SJSA1 (cell line): ENCODE measurements around the gene GPSM1. TPM values are rescaled to one million over a fixed set of nuclear protein-coding genes. Genes with fewer than 3 reads are reported as not detected.

ENCODE experiments used
- DNase-seq, 2 experiments: peaks; one replicate each; pipeline ENCODE4 v3.0.0-alpha.2; 2015 to 2020; ENCODE audit warnings: low spot score in 2 of 2, low read depth in 1 of 2
- H3K27ac ChIP-seq: fragments of 250-450 bp; sonication (Bioruptor Pico); 2 replicates; pipeline ENCODE4 v1.5.1; 2020; ENCODE audit warnings: mild to moderate bottlenecking, moderate library complexity
- H3K27me3 ChIP-seq: fragments of 250-450 bp; sonication (Bioruptor Pico); replicated peaks from 2 replicates; pipeline ENCODE4 v1.5.1; 2020; ENCODE audit warnings: mild to moderate bottlenecking, moderate library complexity
- H3K36me3 ChIP-seq: fragments of 250-450 bp; sonication (Bioruptor Pico); 2 replicates; pipeline ENCODE4 v1.5.1; 2020; ENCODE audit warnings: mild to moderate bottlenecking
- H3K4me1 ChIP-seq: fragments of 250-450 bp; sonication (Bioruptor Pico); replicated peaks from 2 replicates; pipeline ENCODE4 v1.6.1; 2021; ENCODE audit warnings: mild to moderate bottlenecking
- H3K4me3 ChIP-seq: fragments of 250-450 bp; sonication (Bioruptor Pico); 2 replicates; pipeline ENCODE4 v1.5.1; 2020; ENCODE audit warnings: mild to moderate bottlenecking
- H3K9me3 ChIP-seq: fragments of 250-450 bp; sonication (Bioruptor Pico); replicated peaks from 2 replicates; pipeline ENCODE4 v1.5.1; 2020; ENCODE audit warnings: mild to moderate bottlenecking
- total RNA-seq: library from RNA; depleted of rRNA; stranded (reverse); fragments of >200 nt; shearing (Covaris generic); gene quantifications from 2 replicates; pipeline ENCODE4 v1.2.3, GENCODE V29; 2014

GPSM1 gene
- total RNA-seq, 1 experiment from 2014 or later: 90.4 TPM

- peaks cover 6% of the 10 kb centered on the region for H3K27me3 ChIP-seq
- no peak overlapping the region for H3K27ac ChIP-seq
- no peak overlapping the region for H3K4me3 ChIP-seq
- DNase-seq: no peak
- H3K9me3 ChIP-seq: no peaks in the 10 kb centered on the region
- no peaks in the 10 kb centered on the region for H3K4me1 ChIP-seq
- H3K36me3 ChIP-seq: no peaks in the 10 kb centered on the region
These were observed 40.9 kb upstream of the GPSM1 start for GRCh38 chr9:136286359-136286986.

GRCh38 chr9:136286987-136287379, 40.4 kb upstream of the GPSM1 start:
- no peak overlapping the region for H3K27ac ChIP-seq
- DNase-seq: no peak
- no peaks in the 10 kb centered on the region for H3K36me3 ChIP-seq
- no peaks in the 10 kb centered on the region for H3K4me1 ChIP-seq
- no peak overlapping the region for H3K4me3 ChIP-seq
- no peaks in the 10 kb centered on the region for H3K9me3 ChIP-seq
- peaks cover 6% of the 10 kb centered on the region for H3K27me3 ChIP-seq

GRCh38 chr9:136287960-136288753, 39.2 kb upstream of the GPSM1 start:
- H3K27me3 ChIP-seq: peaks cover 10% of the 10 kb centered on the region
- H3K9me3 ChIP-seq: no peaks in the 10 kb centered on the region
- no peak for DNase-seq
- H3K4me1 ChIP-seq: 0 out of 2 replicates have a peak, but pooled peaks cover 3% of the 10 kb centered on the region
- H3K36me3 ChIP-seq: no peaks in the 10 kb centered on the region
- no peak overlapping the region for H3K27ac ChIP-seq
- no peak overlapping the region for H3K4me3 ChIP-seq

- DNase-seq: no peak
- Histone ChIP-seq H3K4me3 (no peak overlapping the region), H3K27me3 (peaks cover 6% of the 10 kb centered on the region; the same call in 1 of the 2 replicates), H3K27ac (no peak overlapping the region), H3K36me3 (no peaks in the 10 kb centered on the region), H3K9me3 (no peaks in the 10 kb centered on the region), H3K4me1 (0 out of 2 replicates have a peak, but pooled peaks cover 3% of the 10 kb centered on the region)
These were observed 37.5 kb upstream of the GPSM1 start for GRCh38 chr9:136289651-136290507.

GRCh38 chr9:136290508-136291000, 36.8 kb upstream of the GPSM1 start:
- Histone ChIP-seq H3K36me3 (no peaks in the 10 kb centered on the region), H3K9me3 (no peaks in the 10 kb centered on the region), H3K4me1 (0 out of 2 replicates have a peak, but pooled peaks cover 3% of the 10 kb centered on the region), H3K27me3 (peaks cover 6% of the 10 kb centered on the region; the same call in 1 of the 2 replicates), H3K27ac (no peak overlapping the region), H3K4me3 (no peak overlapping the region)
- DNase-seq: no peak

GRCh38 chr9:136291306-136292025, 35.9 kb upstream of the GPSM1 start:
- DNase-seq: no peak
- Histone ChIP-seq H3K4me3 (no peak overlapping the region), H3K4me1 (0 out of 2 replicates have a peak, but pooled peaks cover 3% of the 10 kb centered on the region), H3K27ac (no peak overlapping the region), H3K9me3 (no peaks in the 10 kb centered on the region), H3K27me3 (peaks cover 8% of the 10 kb centered on the region; the same call in 1 of the 2 replicates), H3K36me3 (no peaks in the 10 kb centered on the region)

- Histone ChIP-seq H3K36me3 (no peaks in the 10 kb centered on the region), H3K4me1 (peaks cover 5% of the 10 kb centered on the region; the same call in 1 of the 2 replicates)
- DNase-seq: no peak
These were observed 35.3 kb upstream of the GPSM1 start for GRCh38 chr9:136292026-136292538.

GRCh38 chr9:136292591-136293448, 34.5 kb upstream of the GPSM1 start:
- no peak for DNase-seq
- H3K4me1 ChIP-seq: peaks cover 9% of the 10 kb centered on the region; the same call in 1 of the 2 replicates
- no peak overlapping the region for H3K4me3 ChIP-seq
- H3K9me3 ChIP-seq: no peaks in the 10 kb centered on the region
- H3K36me3 ChIP-seq: no peaks in the 10 kb centered on the region
- H3K27ac ChIP-seq: no peak overlapping the region
- H3K27me3 ChIP-seq: peaks cover 11% of the 10 kb centered on the region; the same call in 1 of the 2 replicates

More at GRCh38 chr9:136292026-136292538, 35.3 kb upstream of the GPSM1 start:
- no peak overlapping the region for H3K27ac ChIP-seq
- no peak overlapping the region for H3K4me3 ChIP-seq
- H3K27me3 ChIP-seq: peaks cover 11% of the 10 kb centered on the region; the same call in 1 of the 2 replicates
- H3K9me3 ChIP-seq: no peaks in the 10 kb centered on the region

GRCh38 chr9:136293476-136294077, 33.8 kb upstream of the GPSM1 start:
- no peaks in the 10 kb centered on the region for H3K9me3 ChIP-seq

GRCh38 chr9:136294437-136294836, 32.9 kb upstream of the GPSM1 start:
- H3K27me3 ChIP-seq: peaks cover 11% of the 10 kb centered on the region; the same call in 1 of the 2 replicates
- no peak overlapping the region for H3K27ac ChIP-seq
- H3K4me1 ChIP-seq: peaks cover 9% of the 10 kb centered on the region; the same call in 1 of the 2 replicates
- H3K36me3 ChIP-seq: no peaks in the 10 kb centered on the region
- no peak for DNase-seq
- H3K9me3 ChIP-seq: no peaks in the 10 kb centered on the region
- no peak overlapping the region for H3K4me3 ChIP-seq

More at GRCh38 chr9:136293476-136294077, 33.8 kb upstream of the GPSM1 start:
- H3K4me1 ChIP-seq: peaks cover 9% of the 10 kb centered on the region; the same call in 1 of the 2 replicates
- H3K36me3 ChIP-seq: no peaks in the 10 kb centered on the region
- no peak overlapping the region for H3K27ac ChIP-seq
- no peak overlapping the region for H3K4me3 ChIP-seq
- H3K27me3 ChIP-seq: peaks cover 11% of the 10 kb centered on the region; the same call in 1 of the 2 replicates
- DNase-seq: no peak

GRCh38 chr9:136295055-136295454, 32.3 kb upstream of the GPSM1 start:
- H3K4me1 ChIP-seq: peaks cover 9% of the 10 kb centered on the region; the same call in 1 of the 2 replicates
- H3K4me3 ChIP-seq: no peak overlapping the region
- H3K9me3 ChIP-seq: no peaks in the 10 kb centered on the region
- peaks cover 11% of the 10 kb centered on the region; the same call in 1 of the 2 replicates for H3K27me3 ChIP-seq
- H3K36me3 ChIP-seq: no peaks in the 10 kb centered on the region
- no peak for DNase-seq
- no peak overlapping the region for H3K27ac ChIP-seq
